DND-41 (cell line): Measurements from ENCODE around the gene SLC24A3.

Experiments
- ATAC-seq: fragments of 200-7000 bp; cut with Tn5 transposase; 3 replicates; pipeline ENCODE4 v1.9.1; 2021; ENCODE audit warnings: low read depth; ENCODE audit not compliant: insufficient read depth
- DNase-seq: peaks from one replicate; pipeline ENCODE4 v3.0.0-alpha.2; 2020
- H2AFZ ChIP-seq: 2 replicates; pipeline ENCODE4 v1.6.0; 2012; ENCODE audit warnings: low read depth, low read length
- H3K27ac ChIP-seq: 2 replicates; pipeline ENCODE4 v1.5.1; 2012; ENCODE audit warnings: low read length, inconsistent platforms
- H3K27me3 ChIP-seq: fragments of 200-600 bp; sonication (generic); 2 replicates; pipeline ENCODE4 v1.6.0; 2012; ENCODE audit warnings: low read length, mild to moderate bottlenecking, inconsistent platforms; ENCODE audit not compliant: insufficient read depth, poor library complexity
- H3K36me3 ChIP-seq: 2 replicates; pipeline ENCODE4 v1.5.1; 2012; ENCODE audit warnings: low read length, inconsistent platforms; ENCODE audit not compliant: insufficient read depth
- H3K4me1 ChIP-seq: 2 replicates; pipeline ENCODE4 v1.5.1; 2012; ENCODE audit warnings: mild to moderate bottlenecking, low read length; ENCODE audit not compliant: insufficient read depth
- H3K4me2 ChIP-seq: 2 replicates; pipeline ENCODE4 v1.6.0; 2012; ENCODE audit warnings: mild to moderate bottlenecking, moderate library complexity, low read length, inconsistent platforms; ENCODE audit not compliant: insufficient read depth
- H3K4me3 ChIP-seq, 2 experiments: fragments of 200-600 bp in 1 of 2; shearing (Covaris generic) in 1 of 2; 2 replicates each; pipeline ENCODE4 v1.5.1; 2012 to 2016; ENCODE audit warnings: inconsistent platforms in 2 of 2, low read length in 2 of 2, mild to moderate bottlenecking in 2 of 2, low read depth in 1 of 2, moderate library complexity in 1 of 2
- H3K79me2 ChIP-seq: 2 replicates; pipeline ENCODE4 v1.6.0; 2012; ENCODE audit warnings: low read length, inconsistent platforms; ENCODE audit not compliant: insufficient read depth
- H3K9ac ChIP-seq: 2 replicates; pipeline ENCODE4 v1.6.0; 2012; ENCODE audit warnings: low read depth, mild to moderate bottlenecking, inconsistent platforms, low read length, moderate library complexity
- H3K9me3 ChIP-seq: 2 replicates; pipeline ENCODE4 v1.5.1; 2012; ENCODE audit warnings: low read length, moderate library complexity, mild to moderate bottlenecking, inconsistent platforms; ENCODE audit not compliant: insufficient read depth, severe bottlenecking
- H4K20me1 ChIP-seq: 2 replicates; pipeline ENCODE4 v1.6.0; 2012; ENCODE audit warnings: low read length; ENCODE audit not compliant: insufficient read depth
- EZH2 ChIP-seq: IDR thresholded peaks from 3 replicates; pipeline ENCODE4 v1.6.1; 2012; ENCODE audit warnings: borderline replicate concordance, low read depth, mild to moderate bottlenecking, moderate library complexity, low read length, inconsistent platforms; ENCODE audit not compliant: severe bottlenecking
- TF ChIP-seq, protein P1 (sequence below): IDR thresholded peaks from 2 replicates; pipeline ENCODE4 v1.5.1; 2012; ENCODE audit warnings: borderline replicate concordance, low read length, moderate library complexity, mild to moderate bottlenecking; ENCODE audit not compliant: poor library complexity, severe bottlenecking; ENCODE audit errors: extremely low read depth

The SLC24A3 gene

DNA sequence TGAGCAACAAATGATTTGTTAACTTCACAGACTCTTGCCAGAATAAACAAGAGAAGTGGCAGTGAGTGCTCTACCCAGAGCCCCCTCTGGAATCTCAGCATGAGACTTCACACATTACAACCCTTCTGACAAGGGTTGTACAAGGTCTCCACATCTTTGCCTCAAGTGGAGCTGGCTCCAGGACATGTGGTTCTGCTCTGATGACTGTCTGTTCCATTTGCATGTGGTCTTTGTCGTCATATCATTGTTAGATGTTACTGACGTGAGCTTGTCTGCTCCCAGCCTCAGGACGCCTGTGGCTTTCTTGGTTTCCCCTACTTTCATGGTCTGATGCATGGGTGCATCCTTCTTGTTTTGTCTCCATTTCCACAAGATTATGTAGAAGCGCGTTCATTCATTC lies 115.0 kb downstream of the SLC24A3 start:
- Histone ChIP-seq H3K4me1 (no peaks in the 10 kb centered on the region), H3K27me3 (no peaks in the 10 kb centered on the region), H3K4me3 (no peak overlapping the region), H4K20me1 (no peaks in the 10 kb centered on the region), H2AFZ (no peak overlapping the region), H3K4me2 (no peak overlapping the region), H3K36me3 (no peaks in the 10 kb centered on the region), H3K27ac (no peak overlapping the region), H3K9me3 (no peaks in the 10 kb centered on the region), H3K79me2 (no peaks in the 10 kb centered on the region), H3K9ac (no peak overlapping the region)
- ATAC-seq (no peak), DNase-seq (no peak)
- TF ChIP-seq, protein P1, sequence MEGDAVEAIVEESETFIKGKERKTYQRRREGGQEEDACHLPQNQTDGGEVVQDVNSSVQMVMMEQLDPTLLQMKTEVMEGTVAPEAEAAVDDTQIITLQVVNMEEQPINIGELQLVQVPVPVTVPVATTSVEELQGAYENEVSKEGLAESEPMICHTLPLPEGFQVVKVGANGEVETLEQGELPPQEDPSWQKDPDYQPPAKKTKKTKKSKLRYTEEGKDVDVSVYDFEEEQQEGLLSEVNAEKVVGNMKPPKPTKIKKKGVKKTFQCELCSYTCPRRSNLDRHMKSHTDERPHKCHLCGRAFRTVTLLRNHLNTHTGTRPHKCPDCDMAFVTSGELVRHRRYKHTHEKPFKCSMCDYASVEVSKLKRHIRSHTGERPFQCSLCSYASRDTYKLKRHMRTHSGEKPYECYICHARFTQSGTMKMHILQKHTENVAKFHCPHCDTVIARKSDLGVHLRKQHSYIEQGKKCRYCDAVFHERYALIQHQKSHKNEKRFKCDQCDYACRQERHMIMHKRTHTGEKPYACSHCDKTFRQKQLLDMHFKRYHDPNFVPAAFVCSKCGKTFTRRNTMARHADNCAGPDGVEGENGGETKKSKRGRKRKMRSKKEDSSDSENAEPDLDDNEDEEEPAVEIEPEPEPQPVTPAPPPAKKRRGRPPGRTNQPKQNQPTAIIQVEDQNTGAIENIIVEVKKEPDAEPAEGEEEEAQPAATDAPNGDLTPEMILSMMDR = no peak
- no peak for TF ChIP-seq EZH2

- H2AFZ ChIP-seq = no peak overlapping the region
- DNase-seq (no peak), ATAC-seq (no peak)
- H3K27me3 ChIP-seq = no peaks in the 10 kb centered on the region
- no peaks in the 10 kb centered on the region for H3K36me3 ChIP-seq
- TF ChIP-seq EZH2 = no peak
- TF ChIP-seq, protein P1 = no peak
- no peaks in the 10 kb centered on the region for H3K4me1 ChIP-seq
- H3K4me2 ChIP-seq = no peak overlapping the region
- H3K9me3 ChIP-seq = no peaks in the 10 kb centered on the region
- H3K9ac ChIP-seq = no peak overlapping the region
- H3K27ac ChIP-seq = no peak overlapping the region
- H4K20me1 ChIP-seq = no peaks in the 10 kb centered on the region
- no peaks in the 10 kb centered on the region for H3K79me2 ChIP-seq
- H3K4me3 ChIP-seq = no peak overlapping the region
These were observed 116.2 kb downstream of the SLC24A3 start for GRCh38 chr20:19328676-19329075.

DNA sequence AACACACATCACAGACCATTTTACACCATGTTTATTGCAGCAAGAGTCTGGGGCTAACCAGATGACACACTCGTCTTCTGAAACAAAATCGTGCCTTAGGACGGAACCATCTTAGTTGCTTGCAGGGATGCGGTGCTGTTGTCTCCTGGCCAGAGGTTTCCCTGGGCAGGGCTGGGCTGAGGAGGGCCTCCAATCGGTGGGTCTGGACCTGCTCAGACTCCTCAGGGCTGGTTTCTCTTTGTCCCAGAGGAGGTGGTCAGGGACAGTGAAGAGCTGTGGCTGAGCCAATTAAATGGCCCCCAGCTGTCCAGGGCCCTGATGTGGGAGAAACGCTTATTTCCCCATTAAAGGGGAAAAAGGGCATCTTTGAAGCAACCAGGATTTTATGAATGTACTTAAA lies 117.6 kb downstream of the SLC24A3 start:
- TF ChIP-seq, protein P1 = no peak
- no peak for TF ChIP-seq EZH2
- H3K9me3 ChIP-seq = no peaks in the 10 kb centered on the region
- no peak overlapping the region for H2AFZ ChIP-seq
- no peaks in the 10 kb centered on the region for H3K36me3 ChIP-seq
- H3K27me3 ChIP-seq = no peaks in the 10 kb centered on the region
- H3K27ac ChIP-seq = no peak overlapping the region
- H3K4me3 ChIP-seq = no peak overlapping the region
- no peaks in the 10 kb centered on the region for H3K79me2 ChIP-seq
- H3K4me2 ChIP-seq = no peak overlapping the region
- DNase-seq = no peak
- no peaks in the 10 kb centered on the region for H3K4me1 ChIP-seq
- ATAC-seq = no peak
- no peaks in the 10 kb centered on the region for H4K20me1 ChIP-seq
- no peak overlapping the region for H3K9ac ChIP-seq

DNA sequence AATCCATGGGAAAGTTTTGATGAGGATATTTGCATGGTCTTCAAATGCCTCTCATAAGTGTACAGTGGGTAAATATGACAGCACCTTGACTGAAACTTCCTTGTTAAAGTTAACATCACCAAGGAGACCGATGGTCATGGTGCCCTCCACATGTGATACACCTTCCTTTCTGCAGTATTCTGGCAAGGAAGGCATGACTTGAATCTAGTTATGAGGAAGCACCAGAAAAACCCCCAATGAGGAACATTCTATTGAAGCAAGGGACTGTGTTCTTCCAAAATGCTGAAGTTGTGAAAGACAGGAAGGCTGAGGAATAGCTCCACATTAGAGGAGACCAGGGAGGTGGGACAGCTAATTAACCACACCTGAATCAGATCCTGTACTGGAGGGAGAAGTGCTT lies 118.3 kb downstream of the SLC24A3 start:
- Histone ChIP-seq H3K4me3 (no peak overlapping the region), H3K4me2 (no peak overlapping the region), H3K79me2 (no peaks in the 10 kb centered on the region), H2AFZ (no peak overlapping the region), H3K4me1 (no peaks in the 10 kb centered on the region), H3K27me3 (no peaks in the 10 kb centered on the region), H3K9me3 (no peaks in the 10 kb centered on the region), H3K9ac (no peak overlapping the region), H3K27ac (no peak overlapping the region), H4K20me1 (no peaks in the 10 kb centered on the region), H3K36me3 (no peaks in the 10 kb centered on the region)
- TF ChIP-seq, protein P1 = no peak
- no peak for TF ChIP-seq EZH2
- DNase-seq (no peak), ATAC-seq (no peak)
